Endometrial microvascular endothelial cells (primary cell): ENCODE results near the gene CHSY1. TPM values are rescaled to one million over a fixed set of nuclear protein-coding genes. Genes with fewer than 3 reads are reported as not detected.
"Not testable (repeated sequence)": the region's sequence is repeated elsewhere in the genome, so short reads cannot be mapped to it uniquely, and the experiment has no call there.

Experiments
- in situ Hi-C: cut with HindIII; loops from 2 replicates; pipeline ENCODE4 v1.10.0; 2017; ENCODE audit warnings: low sequenced_read_pairs, low pct_unique_long_range_greater_than_20kb; ENCODE audit errors: inconsistent ontology term
- total RNA-seq: library from RNA; depleted of rRNA; stranded (reverse); fragments of >200 nt; gene quantifications from one replicate; pipeline ENCODE4 v1.2.3, GENCODE V29; 2015; ENCODE audit errors: inconsistent ontology term

CHSY1 gene
- total RNA-seq, 1 donor from 2014 or later, result 35.7 TPM

GRCh38 chr15:101132390-101133180 lies 119.3 kb downstream of the CHSY1 start:
- in situ Hi-C loops, result no loop called here

- in situ Hi-C loops, result no loop called here
These were observed 120.1 kb downstream of the CHSY1 start for GRCh38 chr15:101131489-101132389.

GRCh38 chr15:101129851-101130380 lies 121.9 kb downstream of the CHSY1 start:
- in situ Hi-C loops, result no loop called here

- in situ Hi-C loops, result no loop called here
These were observed 123.4 kb downstream of the CHSY1 start for GRCh38 chr15:101128221-101129015.

- in situ Hi-C loops, result no loop called here
These were observed 124.3 kb downstream of the CHSY1 start for GRCh38 chr15:101127506-101128076.

GRCh38 chr15:101126618-101127505 lies 125.0 kb downstream of the CHSY1 start:
- in situ Hi-C loops, result no loop called here

GRCh38 chr15:101125881-101126428 lies 125.9 kb downstream of the CHSY1 start:
- in situ Hi-C loops, result not testable (repeated sequence)

Other genes starting within 250 kb of the CHSY1 start
- gene SELENOS, start 25.4 kb upstream of the CHSY1 start, total RNA-seq, result 44.6 TPM
- gene SNRPA1, start 43.2 kb upstream of the CHSY1 start, total RNA-seq, result 59.7 TPM
- not detected for gene PCSK6, start 237.7 kb upstream of the CHSY1 start, total RNA-seq